ENCODE results near the gene EFNA2. TPM values are rescaled to one million over a fixed set of nuclear protein-coding genes. Genes with fewer than 3 reads are reported as not detected.

Gene EFNA2
- total RNA-seq, 4 donors from 2014 or later = not detected

DNA sequence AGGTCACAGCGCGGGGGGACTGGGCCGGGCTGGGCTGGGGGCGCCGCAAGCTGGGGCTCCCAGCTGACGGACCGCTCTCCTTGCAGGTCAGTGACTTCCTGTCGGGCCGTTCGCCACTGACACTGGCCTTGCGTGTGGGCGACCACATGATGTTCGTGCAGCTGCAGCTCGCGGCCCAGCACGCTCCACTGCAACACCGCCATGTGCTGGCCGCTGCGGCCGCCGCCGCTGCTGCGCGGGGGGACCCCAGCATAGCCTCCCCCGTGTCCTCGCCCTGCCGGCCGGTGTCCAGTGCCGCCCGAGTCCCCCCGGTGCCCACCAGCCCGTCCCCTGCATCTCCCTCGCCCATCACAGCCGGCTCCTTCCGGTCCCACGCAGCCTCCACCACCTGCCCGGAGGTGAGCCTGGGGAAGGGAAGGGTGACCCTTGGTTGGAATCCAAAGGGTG is 31.6 kb upstream of the EFNA2 start:
- TF ChIP-seq, protein P1, sequence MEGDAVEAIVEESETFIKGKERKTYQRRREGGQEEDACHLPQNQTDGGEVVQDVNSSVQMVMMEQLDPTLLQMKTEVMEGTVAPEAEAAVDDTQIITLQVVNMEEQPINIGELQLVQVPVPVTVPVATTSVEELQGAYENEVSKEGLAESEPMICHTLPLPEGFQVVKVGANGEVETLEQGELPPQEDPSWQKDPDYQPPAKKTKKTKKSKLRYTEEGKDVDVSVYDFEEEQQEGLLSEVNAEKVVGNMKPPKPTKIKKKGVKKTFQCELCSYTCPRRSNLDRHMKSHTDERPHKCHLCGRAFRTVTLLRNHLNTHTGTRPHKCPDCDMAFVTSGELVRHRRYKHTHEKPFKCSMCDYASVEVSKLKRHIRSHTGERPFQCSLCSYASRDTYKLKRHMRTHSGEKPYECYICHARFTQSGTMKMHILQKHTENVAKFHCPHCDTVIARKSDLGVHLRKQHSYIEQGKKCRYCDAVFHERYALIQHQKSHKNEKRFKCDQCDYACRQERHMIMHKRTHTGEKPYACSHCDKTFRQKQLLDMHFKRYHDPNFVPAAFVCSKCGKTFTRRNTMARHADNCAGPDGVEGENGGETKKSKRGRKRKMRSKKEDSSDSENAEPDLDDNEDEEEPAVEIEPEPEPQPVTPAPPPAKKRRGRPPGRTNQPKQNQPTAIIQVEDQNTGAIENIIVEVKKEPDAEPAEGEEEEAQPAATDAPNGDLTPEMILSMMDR (IDR thresholded peaks at IDR 0.05) = no peak
- DNase-seq (ENCODE audit: low spot score) (no peak), ATAC-seq (ENCODE audit: low FRiP score) (no peak)

DNA sequence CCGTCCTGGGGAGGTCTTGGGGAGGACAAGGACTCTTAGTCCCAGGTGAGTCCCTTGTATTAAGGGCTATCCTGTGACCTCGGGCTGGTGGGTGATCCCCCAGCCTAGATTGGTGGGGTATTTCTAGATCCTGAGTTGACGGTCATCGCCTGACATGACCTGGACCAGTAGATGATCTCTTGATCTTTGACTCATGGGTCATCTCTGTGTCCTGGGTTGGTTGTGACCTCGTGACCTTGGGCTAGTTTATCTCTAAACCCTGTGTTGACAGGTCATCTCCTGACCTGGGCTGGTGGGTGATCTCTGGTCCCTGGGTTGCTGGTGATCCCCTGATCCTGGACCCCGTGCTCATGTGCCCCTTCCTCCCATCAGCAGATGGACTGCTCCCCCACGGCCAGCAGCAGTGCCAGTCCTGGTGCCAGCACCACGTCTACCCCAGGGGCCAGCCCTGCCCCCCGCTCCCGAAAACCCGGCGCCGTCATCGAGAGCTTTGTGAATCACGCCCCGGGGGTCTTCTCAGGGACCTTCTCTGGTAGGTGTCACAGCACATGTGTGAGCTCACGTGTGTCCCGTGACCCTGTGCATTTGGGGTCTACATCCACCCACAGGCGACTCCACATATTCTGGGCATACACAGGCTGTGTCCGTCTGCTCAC is 31.0 kb upstream of the EFNA2 start:
- no peak for ATAC-seq (ENCODE audit: low FRiP score)
- DNase-seq (ENCODE audit: low spot score) = no peak
- TF ChIP-seq, protein P1 (IDR thresholded peaks at IDR 0.05) = no peak

DNA sequence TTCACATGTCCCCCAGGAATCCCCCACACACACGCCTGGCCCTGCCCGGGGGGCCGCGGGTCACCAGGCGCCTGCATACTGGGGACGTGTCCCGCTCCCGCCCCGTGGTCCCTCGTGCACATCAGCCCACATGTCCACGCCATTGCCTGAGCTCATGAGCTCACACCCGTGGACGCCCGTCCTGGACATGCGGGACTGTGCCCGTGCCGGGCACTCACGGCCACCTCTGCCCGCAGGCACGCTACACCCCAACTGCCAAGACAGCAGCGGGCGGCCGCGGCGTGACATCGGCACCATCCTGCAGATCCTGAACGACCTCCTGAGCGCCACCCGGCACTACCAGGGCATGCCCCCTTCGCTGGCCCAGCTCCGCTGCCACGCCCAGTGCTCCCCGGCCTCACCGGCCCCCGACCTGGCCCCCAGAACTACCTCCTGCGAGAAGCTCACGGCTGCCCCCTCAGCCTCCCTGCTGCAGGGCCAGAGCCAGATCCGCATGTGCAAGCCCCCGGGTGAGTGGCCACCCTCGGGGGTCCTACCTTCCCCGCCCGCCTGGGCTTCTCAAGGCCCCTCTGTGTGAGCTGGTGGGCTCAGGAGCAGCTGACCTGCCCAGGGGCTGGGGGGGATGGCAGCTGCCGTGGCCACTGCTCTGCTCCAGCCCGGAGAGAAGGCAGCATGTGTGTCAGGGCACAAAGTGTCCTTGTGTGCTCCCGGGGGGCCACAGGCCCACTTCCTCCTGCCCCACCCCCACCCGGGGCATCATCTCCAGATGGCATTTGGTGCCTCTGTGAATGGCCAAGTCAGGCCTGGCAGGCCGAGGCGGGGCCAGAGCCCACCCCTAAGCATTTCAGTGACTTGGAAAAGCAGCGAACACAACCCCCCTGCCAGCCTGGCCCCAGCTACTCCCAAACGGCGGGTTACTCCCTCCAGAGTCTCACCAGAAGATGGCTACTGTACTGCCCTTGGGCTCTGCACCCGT is 30.2 kb upstream of the EFNA2 start:
- DNase-seq (ENCODE audit: low spot score) (no peak), ATAC-seq (ENCODE audit: low FRiP score) (no peak)
- TF ChIP-seq, protein P1 (IDR thresholded peaks at IDR 0.05) = no peak

DNA sequence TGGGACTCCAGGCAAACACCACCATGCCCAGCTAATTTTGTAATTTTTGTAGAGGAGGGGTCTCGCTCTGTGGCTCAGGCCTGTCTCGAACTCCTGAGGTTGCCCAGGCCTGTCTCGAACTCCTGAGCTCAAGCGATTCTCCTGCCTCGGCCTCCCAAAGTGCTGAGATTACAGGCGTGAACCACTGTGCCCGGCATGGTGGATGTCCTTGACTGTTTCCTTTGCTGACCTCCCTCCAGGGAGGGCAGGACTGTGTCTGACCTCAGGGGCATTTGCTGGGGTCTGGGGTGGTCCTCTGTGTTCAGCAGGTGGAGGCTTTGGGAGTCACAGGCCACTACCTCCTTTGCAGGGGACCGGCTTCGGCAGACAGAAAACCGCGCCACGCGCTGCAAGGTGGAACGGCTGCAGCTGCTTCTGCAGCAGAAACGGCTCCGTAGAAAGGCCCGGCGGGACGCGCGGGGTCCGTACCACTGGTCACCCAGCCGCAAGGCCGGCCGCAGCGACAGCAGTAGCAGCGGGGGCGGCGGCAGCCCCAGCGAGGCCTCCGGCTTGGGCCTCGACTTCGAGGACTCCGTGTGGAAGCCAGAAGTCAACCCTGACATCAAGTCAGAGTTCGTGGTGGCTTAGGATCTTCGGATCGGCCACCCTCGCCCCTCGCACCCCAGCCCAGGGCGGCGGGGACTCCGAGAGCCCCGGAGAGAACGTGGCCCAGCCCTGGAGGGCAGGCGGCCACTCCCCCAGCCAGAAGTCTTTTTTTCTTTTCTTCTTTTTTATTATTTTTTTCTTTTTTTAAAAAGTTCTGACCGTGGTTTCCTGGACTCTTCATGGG is 28.8 kb upstream of the EFNA2 start:
- no peak for DNase-seq (ENCODE audit: low spot score)
- TF ChIP-seq, protein P1 (IDR thresholded peaks at IDR 0.05) = no peak
- no peak for ATAC-seq (ENCODE audit: low FRiP score)

DNA sequence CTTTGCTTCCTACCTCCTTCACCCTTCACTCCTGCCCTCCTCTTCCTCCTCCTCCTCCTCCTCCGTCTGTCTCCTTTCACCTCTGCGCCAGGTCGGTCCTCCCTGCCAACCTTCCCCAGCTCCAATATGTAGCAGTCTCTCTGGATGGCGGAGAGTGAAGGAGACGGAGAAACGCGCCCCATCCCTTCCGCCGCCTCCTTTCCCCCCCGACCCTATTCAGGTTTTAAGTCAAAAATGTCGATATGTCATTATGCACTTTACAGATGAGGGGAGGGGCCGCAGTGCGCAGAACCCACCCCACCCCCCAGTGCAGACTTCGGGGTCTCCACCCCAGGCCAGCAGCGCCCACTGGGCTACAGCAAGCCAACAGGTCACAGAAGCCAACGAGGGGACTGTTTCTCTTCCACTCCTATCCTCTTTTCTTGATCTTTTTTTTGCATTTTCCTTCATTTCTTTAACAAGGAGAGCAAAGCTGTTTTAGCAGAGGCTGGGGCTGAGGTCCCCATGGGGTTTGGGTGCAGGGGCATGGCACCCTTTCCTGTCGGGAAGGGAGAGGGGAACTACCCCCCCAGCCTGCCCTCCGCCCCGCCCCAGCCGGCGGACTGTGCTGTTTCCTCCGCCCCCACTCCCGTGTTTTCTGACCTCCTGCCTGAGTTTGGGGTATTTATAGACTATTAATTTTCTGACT is 28.1 kb upstream of the EFNA2 start:
- TF ChIP-seq, protein P1 (IDR thresholded peaks at IDR 0.05) = no peak
- DNase-seq (ENCODE audit: low spot score) = no peak
- no peak for ATAC-seq (ENCODE audit: low FRiP score)

DNA sequence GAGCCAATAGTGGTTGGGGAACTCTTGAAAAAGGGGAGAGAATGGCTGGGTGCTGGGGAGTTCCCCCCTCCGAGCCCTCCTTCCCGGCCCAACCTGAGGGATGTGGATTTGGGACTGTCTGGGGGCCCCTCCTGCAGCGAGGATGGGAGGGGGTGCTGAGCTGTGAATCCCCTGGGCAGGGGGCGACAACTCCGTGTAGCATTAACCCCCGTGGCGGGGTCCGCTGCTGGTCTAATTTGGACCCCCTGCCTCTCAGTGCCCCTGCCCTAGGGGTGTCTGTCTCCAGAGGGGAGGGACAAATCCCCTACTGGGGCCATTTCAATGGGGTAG is 27.5 kb upstream of the EFNA2 start:
- TF ChIP-seq, protein P1 (IDR thresholded peaks at IDR 0.05) = no peak
- ATAC-seq (ENCODE audit: low FRiP score) (no peak), DNase-seq (ENCODE audit: low spot score) (no peak)
